HCT116 (cell line): ENCODE results near the gene GP1BA. TPM values are rescaled to one million over a fixed set of nuclear protein-coding genes. Genes with fewer than 3 reads are reported as not detected.

Experiments
- ATAC-seq: fragments of 200-7000 bp; cut with Tn5 transposase; 2 replicates; pipeline ENCODE4 v1.9.1; 2020; ENCODE audit warnings: mild to moderate bottlenecking, moderate library complexity
- BruUV-seq: library from RNA; stranded (reverse); fragments of 400-500 nt; replicated peaks from 2 replicates; lab custom pipeline; 2021; lab: Mats Ljungman, UMichigan
- CTCF ChIA-PET: fragments of 300-600 bp; sonication (Branson Sonifier 250); formaldehyde crosslinking; loops from one replicate; lab custom pipeline; 2021; ENCODE audit warnings: antibody characterized with exemption; lab: Charles Lee
- POLR2A ChIA-PET: fragments of 300-600, 350-600 bp; sonication (Branson Sonifier 250); formaldehyde crosslinking; loops from one replicate; lab custom pipeline; 2021; ENCODE audit warnings: antibody characterized with exemption; lab: Charles Lee
- RAD21 ChIA-PET, 2 experiments: fragments of 300-600 bp; sonication (Branson Sonifier 250); formaldehyde crosslinking; loops; one replicate each; lab custom pipeline; 2023; ENCODE audit warnings: low total read pairs in 2 of 2; ENCODE audit not compliant: uncharacterized antibody in 2 of 2, unreplicated experiment in 2 of 2, low non-redundant PET in 1 of 2; lab: Charles Lee
- DNase-seq: peaks from one replicate; pipeline ENCODE4 v3.0.0-alpha.2; 2010; ENCODE audit warnings: low read depth, low spot score
- H2AFZ ChIP-seq: fragments of 200-600 bp; shearing (Covaris generic), sonication (generic); 2 replicates; pipeline ENCODE4 v1.6.1; 2017; ENCODE audit warnings: low read depth, mixed run types, mixed read lengths, antibody characterized with exemption, low read length; ENCODE audit not compliant: poor library complexity, severe bottlenecking
- H3K27ac ChIP-seq: 2 replicates; pipeline ENCODE4 v1.5.1; 2012; ENCODE audit warnings: low read depth, low read length
- H3K27me3 ChIP-seq: fragments of 200-600 bp; sonication (generic); 2 replicates; pipeline ENCODE4 v1.6.1; 2016; ENCODE audit warnings: mixed run types, low read length, mixed read lengths; ENCODE audit not compliant: insufficient read depth
- H3K36me3 ChIP-seq, 2 experiments: fragments of 200-500 bp in 1 of 2; fragments of 200-600 bp in 1 of 2; sonication (Bioruptor generic) in 1 of 2; sonication (generic) in 1 of 2; 2 replicates each; pipeline versions ENCODE4 v1.5.1 to v1.6.1; 2014 to 2016; ENCODE audit warnings: low read length in 2 of 2, inconsistent platforms in 1 of 2, mixed read lengths in 1 of 2, mixed run types in 1 of 2; ENCODE audit not compliant: insufficient read depth in 2 of 2, control insufficient read depth in 1 of 2
- H3K4me1 ChIP-seq, 2 experiments: fragments of 200-600 bp in 1 of 2; sonication (generic) in 1 of 2; 2 replicates each; pipeline versions ENCODE4 v1.5.1 to v1.6.1; 2012 to 2017; ENCODE audit warnings: low read length in 2 of 2, inconsistent platforms in 1 of 2, mild to moderate bottlenecking in 1 of 2, mixed read lengths in 1 of 2, mixed run types in 1 of 2, moderate library complexity in 1 of 2; ENCODE audit not compliant: insufficient read depth in 2 of 2, control insufficient read depth in 1 of 2
- H3K4me2 ChIP-seq: fragments of 200-600 bp; sonication (generic); 2 replicates; pipeline ENCODE4 v1.6.1; 2017; ENCODE audit warnings: mixed run types, low read length, mixed read lengths
- H3K4me3 ChIP-seq, 2 experiments: fragments of 200-600 bp in 1 of 2; sonication (generic) in 1 of 2; replicated peaks in 1 of 2; 2 replicates each; pipeline ENCODE4 v1.5.1; 2011 to 2016; ENCODE audit warnings: low read length in 2 of 2, control low read depth in 1 of 2, low read depth in 1 of 2, mild to moderate bottlenecking in 1 of 2, mixed read lengths in 1 of 2, mixed run types in 1 of 2
- H3K79me2 ChIP-seq: fragments of 200-600 bp; sonication (generic); 2 replicates; pipeline ENCODE4 v1.6.1; 2017; ENCODE audit warnings: mild to moderate bottlenecking, mixed run types, low read length, moderate library complexity, mixed read lengths; ENCODE audit not compliant: insufficient read depth
- H3K9ac ChIP-seq: fragments of 200-600 bp; sonication (generic); 2 replicates; pipeline ENCODE4 v1.6.1; 2016; ENCODE audit warnings: low read length, mixed read lengths
- H3K9me2 ChIP-seq: fragments of 200-600 bp; sonication (generic), shearing (Covaris generic); 2 replicates; pipeline ENCODE4 v1.6.1; 2017; ENCODE audit warnings: mixed run types, mild to moderate bottlenecking, moderate library complexity; ENCODE audit not compliant: insufficient read depth
- H3K9me3 ChIP-seq, 2 experiments: fragments of 200-500 bp in 1 of 2; fragments of 200-600 bp in 1 of 2; sonication (Bioruptor generic) in 1 of 2; sonication (generic) in 1 of 2; 2 replicates each; pipeline ENCODE4 v1.6.1; 2014 to 2017; ENCODE audit warnings: low read length in 2 of 2, mixed read lengths in 2 of 2, inconsistent platforms in 1 of 2, low read depth in 1 of 2, mild to moderate bottlenecking in 1 of 2, mixed run types in 1 of 2, moderate library complexity in 1 of 2; ENCODE audit not compliant: control insufficient read depth in 1 of 2, insufficient read depth in 1 of 2
- H4K20me1 ChIP-seq: fragments of 200-600 bp; sonication (generic), shearing (Covaris generic); 2 replicates; pipeline ENCODE4 v1.6.1; 2017; ENCODE audit warnings: mixed run types, mild to moderate bottlenecking, moderate library complexity; ENCODE audit not compliant: insufficient read depth
- CBX3 ChIP-seq: IDR thresholded peaks from 2 replicates; pipeline ENCODE4 v1.6.1; 2012; ENCODE audit warnings: low read depth
- CEBPB ChIP-seq: IDR thresholded peaks from 2 replicates; pipeline ENCODE4 v1.6.1; 2012; ENCODE audit warnings: low read depth
- EZH2 ChIP-seq: fragments of 200-600 bp; sonication (generic); IDR thresholded peaks from 2 replicates; pipeline ENCODE4 v1.6.1; 2017; ENCODE audit warnings: antibody characterized with exemption, mixed run types
- EZH2phosphoT487 ChIP-seq: fragments of 200-600 bp; IDR thresholded peaks from 2 replicates; pipeline ENCODE4 v1.6.1; 2018; ENCODE audit warnings: antibody characterized with exemption, borderline replicate concordance
- FOSL1 ChIP-seq: IDR thresholded peaks from 2 replicates; pipeline ENCODE4 v1.6.1; 2012; ENCODE audit warnings: low read depth
- JUND ChIP-seq: IDR thresholded peaks from 2 replicates; pipeline ENCODE4 v1.6.1; 2012
- MAX ChIP-seq: IDR thresholded peaks from 2 replicates; pipeline ENCODE4 v1.6.1; 2012
- POLR2A ChIP-seq: IDR thresholded peaks from 2 replicates; pipeline ENCODE4 v1.7.0; 2011; ENCODE audit warnings: borderline replicate concordance; ENCODE audit not compliant: insufficient read depth, insufficient read length; ENCODE audit errors: extremely low read depth
- POLR2AphosphoS5 ChIP-seq: IDR thresholded peaks from 2 replicates; pipeline ENCODE4 v1.6.1; 2011; ENCODE audit warnings: mild to moderate bottlenecking, low read depth, low read length, moderate library complexity
- RAD21 ChIP-seq: IDR thresholded peaks from 2 replicates; pipeline ENCODE4 v1.6.1; 2012; ENCODE audit warnings: low read depth, mild to moderate bottlenecking
- SIN3A ChIP-seq: IDR thresholded peaks from 2 replicates; pipeline ENCODE4 v1.6.1; 2012; ENCODE audit warnings: low read depth
- SP1 ChIP-seq: IDR thresholded peaks from 2 replicates; pipeline ENCODE4 v1.6.1; 2012; ENCODE audit warnings: low read depth
- SRF ChIP-seq: IDR thresholded peaks from 2 replicates; pipeline ENCODE4 v1.6.1; 2012; ENCODE audit warnings: low read depth
- TCF7L2 ChIP-seq: IDR thresholded peaks from 2 replicates; pipeline ENCODE4 v1.7.0; 2011; ENCODE audit warnings: borderline replicate concordance, inconsistent platforms; ENCODE audit not compliant: insufficient read depth, insufficient read length; ENCODE audit errors: extremely low read depth
- YY1 ChIP-seq: IDR thresholded peaks from 2 replicates; pipeline ENCODE4 v1.6.1; 2011; ENCODE audit warnings: low read length, low read depth, moderate library complexity, mild to moderate bottlenecking; ENCODE audit not compliant: insufficient replicate concordance; ENCODE audit errors: extremely low read depth
- ZBTB33 ChIP-seq: IDR thresholded peaks from 2 replicates; pipeline ENCODE4 v1.6.1; 2011; ENCODE audit warnings: mild to moderate bottlenecking, low read length, moderate library complexity; ENCODE audit not compliant: insufficient replicate concordance; ENCODE audit errors: extremely low read depth
- ZFX ChIP-seq: fragments of 450-650 bp; IDR thresholded peaks from 2 replicates; pipeline ENCODE4 v1.6.1; 2017
- ZNF274 ChIP-seq: fragments of 200-500 bp; sonication (Bioruptor generic); IDR thresholded peaks from 2 replicates; pipeline ENCODE4 v1.6.1; 2014; ENCODE audit warnings: mild to moderate bottlenecking, low read depth, low read length, inconsistent platforms
- intact Hi-C: fragments of 100-400 bp; cut with micrococcal nuclease; formaldehyde crosslinking; loops from 2 replicates; pipeline ENCODE4 v1.10.0; 2022
- total RNA-seq: library from RNA; stranded (reverse); gene quantifications from one replicate; pipeline ENCODE4 v1.2.1, GENCODE V29; 2021; ENCODE audit not compliant: unreplicated experiment

GP1BA gene
- total RNA-seq, 1 experiment from 2014 or later, result not detected

GRCh38 chr17:4945176-4945943 lies 13.3 kb downstream of the GP1BA start:
- POLR2A ChIA-PET, result interaction anchor here (1.3 to 4.7 kb wide), 3 partner anchors 19 to 36 kb away, joined by 3 to 45 read pairs (median 4); partner anchors contain the start of gene SPAG7
- peak overlapping the region; percentile 65 for H3K27ac ChIP-seq

More at GRCh38 chr17:4945176-4945943, 13.3 kb downstream of the GP1BA start:
- TF ChIP-seq SRF (no peak), POLR2AphosphoS5 (peak; percentile 63; the same call in 1 of the 2 replicates), RAD21 (no peak), JUND (peak; percentile 96), POLR2A (peak; percentile 49), ZBTB33 (peak; percentile 50), EZH2phosphoT487 (no peak), YY1 (peak; percentile 29), MAX (peak; percentile 47; the same call in 1 of the 2 replicates), ZNF274 (no peak), CEBPB (no peak), EZH2 (no peak), CBX3 (no peak; the same call in 1 of the 2 replicates), SIN3A (peak; percentile 68), ZFX (no peak), SP1 (peak; percentile 78), TCF7L2 (peak; percentile 8), FOSL1 (peak; percentile 94)
- TF ChIP-seq, all 23 proteins: peak for 10
- Histone ChIP-seq H3K9me2 (no peaks in the 10 kb centered on the region), H3K36me3 (peaks cover 9 to 25% of the 10 kb centered on the region in 2 experiments; a peak in 2 of 4 replicates), H3K79me2 (peaks cover 82% of the 10 kb centered on the region), H3K4me1 (peaks cover 28 to 63% of the 10 kb centered on the region in 2 experiments), H3K9ac (peak overlapping the region; percentile 97), H4K20me1 (peaks cover 12% of the 10 kb centered on the region; the same call in 1 of the 2 replicates), H3K27me3 (no peaks in the 10 kb centered on the region), H3K4me3 (peak overlapping the region; percentile 96 to 97), H3K4me2 (peak overlapping the region; percentile 100), H2AFZ (no peak overlapping the region), H3K9me3 (no peaks in the 10 kb centered on the region)
- peak; percentile 82 for DNase-seq
- RAD21 ChIA-PET, result no interaction called here
- CTCF ChIA-PET, result interaction anchor here (1.0 kb wide), 2 partner anchors 42 to 379 kb away, joined by 3 read pairs; partner anchors contain the start of gene CHRNE
- intact Hi-C loops, result loop anchor here (1.0 to 5.0 kb wide), 2 partner anchors 42 to 117 kb away; partner anchors contain the start of gene CAMTA2
- no TSS peak for BruUV-seq
- peak; percentile 48 for ATAC-seq
